Erythroblast (primary cell): ENCODE measurements around the gene FLVCR2.

Experiments used
- GATA1 ChIP-seq: IDR thresholded peaks from 2 replicates; pipeline ENCODE4 v1.6.1; 2011; ENCODE audit warnings: low read depth, mild to moderate bottlenecking, control low read depth, low read length, moderate library complexity
- POLR2A ChIP-seq: IDR thresholded peaks from 2 replicates; pipeline ENCODE4 v1.6.1; 2011; ENCODE audit warnings: mild to moderate bottlenecking, low read length

DNA sequence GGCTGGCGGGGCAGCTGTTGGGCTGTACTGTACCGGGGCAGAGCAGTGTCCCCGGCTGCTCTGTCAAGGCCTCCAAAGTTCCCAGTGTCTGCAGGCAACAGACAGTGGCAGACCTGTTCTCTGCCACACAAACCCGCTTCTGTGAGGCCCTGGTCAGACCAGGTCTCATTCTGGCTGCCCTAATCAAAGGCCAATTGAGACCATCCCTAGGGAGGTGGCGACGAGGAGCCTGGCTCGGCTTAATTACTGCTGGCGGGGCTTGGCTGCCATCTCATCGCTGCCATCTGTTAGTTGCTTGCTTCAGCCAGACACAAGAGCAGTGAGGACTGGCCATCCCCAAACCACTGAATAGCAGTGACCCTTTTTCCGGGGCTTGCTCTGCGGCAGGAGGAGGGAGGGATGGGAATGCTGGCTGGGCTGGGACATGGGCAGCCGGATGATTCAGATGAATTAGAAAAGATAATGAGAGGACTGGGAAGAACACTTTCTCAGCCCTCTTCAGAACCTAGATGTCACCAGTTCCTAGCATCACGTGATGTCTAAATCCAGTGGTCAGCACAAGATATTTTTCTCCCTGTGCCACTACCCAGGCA, 57.8 kb downstream of the FLVCR2 start:
- TF ChIP-seq POLR2A (no peak), GATA1 (no peak)
